Endothelial cell of umbilical vein (primary cell): ENCODE measurements around the gene POPDC3. TPM values are rescaled to one million over a fixed set of nuclear protein-coding genes. Genes with fewer than 3 reads are reported as not detected.

Source experiments
- BruUV-seq: library from RNA; stranded (reverse); fragments of 400-500 nt; replicated peaks from 2 replicates; lab custom pipeline; 2021; lab: Mats Ljungman, UMichigan
- CTCF ChIA-PET: fragments of 300-600, 350-600 bp; sonication (Branson Sonifier 250); formaldehyde crosslinking; loops from one replicate; lab custom pipeline; 2021; ENCODE audit warnings: antibody characterized with exemption, inconsistent platforms; lab: Charles Lee
- POLR2A ChIA-PET: fragments of 300-600, 350-600 bp; sonication (Branson Sonifier 250); formaldehyde crosslinking; loops from one replicate; lab custom pipeline; 2021; ENCODE audit warnings: antibody characterized with exemption, inconsistent platforms; lab: Charles Lee
- DNase-seq: peaks from one replicate; pipeline ENCODE4 v3.0.0-alpha.2; 2011; ENCODE audit warnings: low read depth, low spot score
- FAIRE-seq: peaks from 2 replicates; lab custom pipeline; 2011; peaks lifted over from hg19 to GRCh38; lab: Jason Lieb, UNC
- H2AFZ ChIP-seq: 2 replicates; pipeline ENCODE4 v1.6.0; 2012; ENCODE audit warnings: low read depth, low read length, control low read depth, inconsistent platforms
- H3K27ac ChIP-seq: 2 replicates; pipeline ENCODE4 v1.5.1; 2011; ENCODE audit warnings: low read depth, mild to moderate bottlenecking, control low read depth, low read length, moderate library complexity; ENCODE audit not compliant: insufficient read depth
- H3K27me3 ChIP-seq, 2 experiments: 2 replicates each; pipeline versions ENCODE4 v1.6.0 to v1.6.1; 2011; ENCODE audit warnings: low read length in 2 of 2, mixed read lengths in 1 of 2; ENCODE audit not compliant: control insufficient read depth in 2 of 2, insufficient read depth in 2 of 2
- H3K36me3 ChIP-seq, 2 experiments: 2 replicates in 1 of 2; 3 replicates in 1 of 2; pipeline ENCODE4 v1.5.1; 2011; ENCODE audit warnings: low read length in 2 of 2, mild to moderate bottlenecking in 1 of 2, moderate library complexity in 1 of 2; ENCODE audit not compliant: control insufficient read depth in 2 of 2, insufficient read depth in 2 of 2; ENCODE audit errors: extremely low read depth in 1 of 2
- H3K4me1 ChIP-seq: 3 replicates; pipeline ENCODE4 v1.5.1; 2011; ENCODE audit warnings: mild to moderate bottlenecking, low read length; ENCODE audit not compliant: control insufficient read depth, insufficient read depth; ENCODE audit errors: extremely low read depth
- H3K4me2 ChIP-seq: 2 replicates; pipeline ENCODE4 v1.6.1; 2011; ENCODE audit warnings: low read length, control low read depth, mixed read lengths; ENCODE audit not compliant: insufficient read depth
- H3K4me3 ChIP-seq, 3 experiments: fragments of 200-600 bp in 1 of 3; sonication (generic), shearing (Covaris generic) in 1 of 3; replicated peaks in 1 of 3; 2 replicates each; pipeline ENCODE4 v1.5.1; 2011 to 2016; ENCODE audit warnings: control low read depth in 3 of 3, low read length in 3 of 3, mild to moderate bottlenecking in 2 of 3, inconsistent platforms in 1 of 3, low read depth in 1 of 3, moderate library complexity in 1 of 3; ENCODE audit not compliant: insufficient read depth in 1 of 3
- H3K79me2 ChIP-seq: 2 replicates; pipeline ENCODE4 v1.6.0; 2012; ENCODE audit warnings: low read length, inconsistent platforms; ENCODE audit not compliant: control insufficient read depth, insufficient read depth
- H3K9ac ChIP-seq: replicated peaks from 2 replicates; pipeline ENCODE3; 2011; ENCODE audit warnings: low read length, control low read depth; ENCODE audit not compliant: insufficient read depth; ENCODE audit errors: extremely low read depth
- H3K9me1 ChIP-seq: replicated peaks from 3 replicates; pipeline ENCODE4 v1.6.0; 2011; ENCODE audit warnings: mild to moderate bottlenecking, low read length; ENCODE audit not compliant: control insufficient read depth, insufficient read depth; ENCODE audit errors: extremely low read depth
- H3K9me3 ChIP-seq: replicated peaks from 2 replicates; pipeline ENCODE4 v1.5.1; 2012; ENCODE audit warnings: low read length, inconsistent platforms; ENCODE audit not compliant: control insufficient read depth, insufficient read depth
- H4K20me1 ChIP-seq: replicated peaks from 2 replicates; pipeline ENCODE3; 2011; ENCODE audit warnings: mild to moderate bottlenecking, low read length; ENCODE audit not compliant: control insufficient read depth, insufficient read depth; ENCODE audit errors: extremely low read depth
- EZH2 ChIP-seq: IDR thresholded peaks from 2 replicates; pipeline ENCODE4 v1.6.1; 2012; ENCODE audit warnings: borderline replicate concordance, low read depth, mild to moderate bottlenecking, moderate library complexity, low read length, inconsistent platforms; ENCODE audit not compliant: severe bottlenecking
- FOS ChIP-seq: IDR thresholded peaks from 2 replicates; pipeline ENCODE4 v1.6.1; 2011; ENCODE audit warnings: mild to moderate bottlenecking, low read length, moderate library complexity, borderline replicate concordance; ENCODE audit not compliant: insufficient read depth
- GATA2 ChIP-seq: IDR thresholded peaks from 2 replicates; pipeline ENCODE4 v1.7.0; 2011; ENCODE audit warnings: low read depth, mild to moderate bottlenecking, moderate library complexity, mixed read lengths, low read length; ENCODE audit not compliant: insufficient read length, insufficient read depth
- JUN ChIP-seq: IDR thresholded peaks from 2 replicates; pipeline ENCODE4 v1.6.1; 2011; ENCODE audit warnings: borderline replicate concordance, low read depth; ENCODE audit not compliant: insufficient read length, insufficient read depth
- MYC ChIP-seq: IDR thresholded peaks from one replicate; pipeline ENCODE4 v1.6.1; 2011; ENCODE audit warnings: mild to moderate bottlenecking, low read depth, low read length
- POLR2A ChIP-seq: IDR thresholded peaks from 2 replicates; pipeline ENCODE4 v1.6.1; 2012; ENCODE audit warnings: low read depth, mild to moderate bottlenecking, control low read depth, low read length
- POLR2AphosphoS5 ChIP-seq: IDR thresholded peaks from 2 replicates; pipeline ENCODE4 v1.6.1; 2012; ENCODE audit warnings: low read depth, mild to moderate bottlenecking, control low read depth, low read length, moderate library complexity; ENCODE audit not compliant: insufficient read depth
- dilution Hi-C: fragments of 300-500 bp; cut with MboI; formaldehyde crosslinking; loops from one replicate; pipeline ENCODE4 v1.15.0; 2019; ENCODE audit warnings: low sequenced_read_pairs; ENCODE audit not compliant: extremely low pct_ligation_motif_present
- intact Hi-C: fragments of 100-400 bp; cut with micrococcal nuclease; formaldehyde crosslinking; loops from one replicate; pipeline ENCODE4 v1.10.0; 2022
- polyA plus RNA-seq, 4 experiments: library from polyadenylated mRNA; depleted of rRNA in 3 of 4; stranded (reverse) in 3 of 4; unstranded in 1 of 4; fragments of >200 nt; gene quantifications; 2 replicates each; pipeline versions ENCODE4 v1.2.1 to v1.2.3, GENCODE V29; 2011 to 2012; ENCODE audit warnings: missing spikeins in 1 of 4
- total RNA-seq: library from RNA; stranded (reverse); gene quantifications from 2 replicates; pipeline ENCODE4 v1.2.3, GENCODE V29; 2021
- TF ChIP-seq, protein P1 (sequence below): IDR thresholded peaks from 2 replicates; pipeline ENCODE4 v1.6.1; 2011; ENCODE audit not compliant: insufficient read depth, insufficient read length
- TF ChIP-seq, protein P2 (sequence below), 2 donors: IDR thresholded peaks; 1 replicate in 1 of 2; 2 replicates in 1 of 2; pipeline ENCODE4 v1.5.1; 2011; ENCODE audit warnings: low read length in 2 of 2, mild to moderate bottlenecking in 2 of 2, moderate library complexity in 2 of 2, control low read depth in 1 of 2, inconsistent platforms in 1 of 2, low read depth in 1 of 2; ENCODE audit not compliant: insufficient read depth in 1 of 2; ENCODE audit errors: extremely low read depth in 1 of 2

POPDC3 gene
- total and polyA plus RNA-seq, 2 donors (not counting 3 experiments of a cell fraction or from before 2014, with no cell fraction given) = 1.6 to 1.7 TPM

- Histone ChIP-seq H2AFZ (no peak overlapping the region), H3K27ac (no peak overlapping the region), H3K4me1 (peaks cover under 1% of the 10 kb centered on the region), H3K9me3 (no peaks in the 10 kb centered on the region), H3K27me3 (no peaks in the 10 kb centered on the region), H4K20me1 (no peaks in the 10 kb centered on the region), H3K79me2 (no peaks in the 10 kb centered on the region), H3K36me3 (no peaks in the 10 kb centered on the region), H3K9me1 (no peaks in the 10 kb centered on the region), H3K4me2 (no peak overlapping the region), H3K4me3 (no peak overlapping the region), H3K9ac (no peak overlapping the region)
- TF ChIP-seq, protein P1, sequence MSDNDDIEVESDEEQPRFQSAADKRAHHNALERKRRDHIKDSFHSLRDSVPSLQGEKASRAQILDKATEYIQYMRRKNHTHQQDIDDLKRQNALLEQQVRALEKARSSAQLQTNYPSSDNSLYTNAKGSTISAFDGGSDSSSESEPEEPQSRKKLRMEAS = no peak
- no peak for TF ChIP-seq POLR2A
- no peak for TF ChIP-seq GATA2
- no peak for TF ChIP-seq EZH2
- TF ChIP-seq JUN = no peak
- no peak for TF ChIP-seq FOS
- no peak for TF ChIP-seq POLR2AphosphoS5
- TF ChIP-seq MYC = no peak
- dilution Hi-C loops = no loop called here
- BruUV-seq = no TSS peak
- POLR2A ChIA-PET = no interaction called here
- CTCF ChIA-PET = no interaction called here
- FAIRE-seq (no peak), DNase-seq (no peak)
- intact Hi-C loops = no loop called here
Measured at GRCh38 chr6:105202486-105202885, 22.7 kb upstream of the POPDC3 start.

GRCh38 chr6:105200133-105200730 lies 20.4 kb upstream of the POPDC3 start:
- CTCF ChIA-PET = no interaction called here
- H2AFZ ChIP-seq = no peak overlapping the region

More at GRCh38 chr6:105200133-105200730, 20.4 kb upstream of the POPDC3 start:
- no peak overlapping the region for H3K4me3 ChIP-seq
- no peak overlapping the region for H3K27ac ChIP-seq
- TF ChIP-seq, protein P1 = no peak
- TF ChIP-seq, protein P2, sequence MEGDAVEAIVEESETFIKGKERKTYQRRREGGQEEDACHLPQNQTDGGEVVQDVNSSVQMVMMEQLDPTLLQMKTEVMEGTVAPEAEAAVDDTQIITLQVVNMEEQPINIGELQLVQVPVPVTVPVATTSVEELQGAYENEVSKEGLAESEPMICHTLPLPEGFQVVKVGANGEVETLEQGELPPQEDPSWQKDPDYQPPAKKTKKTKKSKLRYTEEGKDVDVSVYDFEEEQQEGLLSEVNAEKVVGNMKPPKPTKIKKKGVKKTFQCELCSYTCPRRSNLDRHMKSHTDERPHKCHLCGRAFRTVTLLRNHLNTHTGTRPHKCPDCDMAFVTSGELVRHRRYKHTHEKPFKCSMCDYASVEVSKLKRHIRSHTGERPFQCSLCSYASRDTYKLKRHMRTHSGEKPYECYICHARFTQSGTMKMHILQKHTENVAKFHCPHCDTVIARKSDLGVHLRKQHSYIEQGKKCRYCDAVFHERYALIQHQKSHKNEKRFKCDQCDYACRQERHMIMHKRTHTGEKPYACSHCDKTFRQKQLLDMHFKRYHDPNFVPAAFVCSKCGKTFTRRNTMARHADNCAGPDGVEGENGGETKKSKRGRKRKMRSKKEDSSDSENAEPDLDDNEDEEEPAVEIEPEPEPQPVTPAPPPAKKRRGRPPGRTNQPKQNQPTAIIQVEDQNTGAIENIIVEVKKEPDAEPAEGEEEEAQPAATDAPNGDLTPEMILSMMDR (IDR thresholded peaks at IDR 0.05; ENCODE audit: extremely low read depth in 1 of 2, insufficient read depth in 1 of 2, low read depth in 1 of 2, low read length in 2 of 2) = no peak
- TF ChIP-seq POLR2AphosphoS5 (no peak), MYC (no peak), POLR2A (no peak), EZH2 (no peak), JUN (no peak), FOS (no peak), GATA2 (no peak)
- POLR2A ChIA-PET = no interaction called here
- no peak for FAIRE-seq
- H3K9ac ChIP-seq = no peak overlapping the region
- no TSS peak for BruUV-seq
- H3K9me1 ChIP-seq = no peaks in the 10 kb centered on the region
- no peaks in the 10 kb centered on the region for H3K79me2 ChIP-seq
- H3K9me3 ChIP-seq = no peaks in the 10 kb centered on the region
- no peaks in the 10 kb centered on the region for H3K4me1 ChIP-seq
- H3K36me3 ChIP-seq = no peaks in the 10 kb centered on the region
- no peak overlapping the region for H3K4me2 ChIP-seq
- dilution Hi-C loops = no loop called here
- intact Hi-C loops = no loop called here
- no peak for DNase-seq
- H4K20me1 ChIP-seq = no peaks in the 10 kb centered on the region
- no peaks in the 10 kb centered on the region for H3K27me3 ChIP-seq
